Myocyte (in vitro differentiated cells): ENCODE data around the gene EXOC4. TPM values are rescaled to one million over a fixed set of nuclear protein-coding genes. Genes with fewer than 3 reads are reported as not detected.
A peak's percentile ranks its signal among the peaks of the same experiment; 100 is the strongest.

Source experiments
- DNase-seq: peaks from one replicate; pipeline ENCODE4 v3.0.0-alpha.2; 2012; ENCODE audit warnings: low read depth
- total RNA-seq: library from RNA; depleted of rRNA; stranded (reverse); fragments of >200 nt; gene quantifications from 2 replicates; pipeline ENCODE4 v1.2.3, GENCODE V29; 2014

Gene EXOC4
- total RNA-seq, 1 donor from 2014 or later: 106 TPM

- peak; percentile 83 for DNase-seq
Observed at GRCh38 chr7:133530682-133531081, 277.8 kb downstream of the EXOC4 start.

- no peak for DNase-seq
Observed at GRCh38 chr7:133534816-133535215, 281.9 kb downstream of the EXOC4 start.

- peak; percentile 27 for DNase-seq
Observed at GRCh38 chr7:133535308-133535707, 282.4 kb downstream of the EXOC4 start.

GRCh38 chr7:133536450-133536849 lies 283.6 kb downstream of the EXOC4 start:
- no peak for DNase-seq

GRCh38 chr7:133539016-133539415 lies 286.1 kb downstream of the EXOC4 start:
- DNase-seq: no peak

GRCh38 chr7:133540096-133540860 lies 287.4 kb downstream of the EXOC4 start:
- DNase-seq: no peak

GRCh38 chr7:133542209-133542780 lies 289.4 kb downstream of the EXOC4 start:
- no peak for DNase-seq

GRCh38 chr7:133543657-133544056 lies 290.8 kb downstream of the EXOC4 start:
- DNase-seq: no peak

- DNase-seq: peak; percentile 19
Observed at GRCh38 chr7:133545618-133546017, 292.7 kb downstream of the EXOC4 start.

GRCh38 chr7:133547981-133548380 lies 295.1 kb downstream of the EXOC4 start:
- no peak for DNase-seq

GRCh38 chr7:133549633-133550032 lies 296.8 kb downstream of the EXOC4 start:
- DNase-seq: no peak

GRCh38 chr7:133550145-133550544 lies 297.3 kb downstream of the EXOC4 start:
- no peak for DNase-seq

GRCh38 chr7:133550811-133551210 lies 297.9 kb downstream of the EXOC4 start:
- DNase-seq: no peak

GRCh38 chr7:133551466-133551865 lies 298.6 kb downstream of the EXOC4 start:
- no peak for DNase-seq

- DNase-seq: no peak
Observed at GRCh38 chr7:133552079-133552478, 299.2 kb downstream of the EXOC4 start.

- no peak for DNase-seq
Observed at GRCh38 chr7:133554330-133554729, 301.5 kb downstream of the EXOC4 start.

- DNase-seq: no peak
Observed at GRCh38 chr7:133556048-133556447, 303.2 kb downstream of the EXOC4 start.

- no peak for DNase-seq
Observed at GRCh38 chr7:133556553-133556952, 303.7 kb downstream of the EXOC4 start.

GRCh38 chr7:133560900-133561299 lies 308.0 kb downstream of the EXOC4 start:
- DNase-seq: no peak

- no peak for DNase-seq
Observed at GRCh38 chr7:133561396-133561795, 308.5 kb downstream of the EXOC4 start.

- DNase-seq: peak; percentile 8
Observed at GRCh38 chr7:133562621-133563020, 309.7 kb downstream of the EXOC4 start.

- DNase-seq: no peak
Observed at GRCh38 chr7:133563251-133563650, 310.4 kb downstream of the EXOC4 start.

GRCh38 chr7:133564484-133564883 lies 311.6 kb downstream of the EXOC4 start:
- no peak for DNase-seq
